Brain pericyte (primary cell): ENCODE data around the gene HTT-AS.

Experiments
- DNase-seq: peaks from one replicate; pipeline ENCODE4 v3.0.0-alpha.2; 2012; ENCODE audit warnings: low read depth, low spot score

Gene HTT-AS

GRCh38 chr4:3030566-3031356 is 43.6 kb downstream of the HTT-AS start:
- no peak for DNase-seq

- no peak for DNase-seq
Observed at GRCh38 chr4:3029464-3029863, 44.9 kb downstream of the HTT-AS start.

GRCh38 chr4:3026540-3026939 is 47.8 kb downstream of the HTT-AS start:
- DNase-seq, result no peak

GRCh38 chr4:3025881-3026280 is 48.5 kb downstream of the HTT-AS start:
- DNase-seq, result no peak

GRCh38 chr4:3022651-3023050 is 51.7 kb downstream of the HTT-AS start:
- DNase-seq, result no peak

- no peak for DNase-seq
Observed at GRCh38 chr4:3022112-3022511, 52.2 kb downstream of the HTT-AS start.

GRCh38 chr4:3021627-3022026 is 52.7 kb downstream of the HTT-AS start:
- DNase-seq, result no peak

- no peak for DNase-seq
Observed at GRCh38 chr4:3021127-3021526, 53.2 kb downstream of the HTT-AS start.

GRCh38 chr4:3019145-3019846 is 55.0 kb downstream of the HTT-AS start:
- no peak for DNase-seq

GRCh38 chr4:3017504-3017903 is 56.8 kb downstream of the HTT-AS start:
- DNase-seq, result no peak

- DNase-seq, result no peak
Observed at GRCh38 chr4:3016961-3017360, 57.4 kb downstream of the HTT-AS start.

- DNase-seq, result no peak
Observed at GRCh38 chr4:3013839-3014350, 60.4 kb downstream of the HTT-AS start.
